HT1080 (cell line): ENCODE results near the gene EXOC4. TPM values are rescaled to one million over a fixed set of nuclear protein-coding genes. Genes with fewer than 3 reads are reported as not detected.
"Not testable (repeated sequence)": the region's sequence is repeated elsewhere in the genome, so short reads cannot be mapped to it uniquely, and the experiment has no call there.

Experiments
- DNase-seq: peaks from one replicate; pipeline ENCODE4 v3.0.0-alpha.2; 2015; ENCODE audit warnings: low read depth
- total RNA-seq: library from RNA; depleted of rRNA; stranded (reverse); fragments of >200 nt; shearing (Covaris generic); gene quantifications from 2 replicates; pipeline ENCODE4 v1.2.3, GENCODE V29; 2014

EXOC4 gene
- total RNA-seq, 1 experiment from 2014 or later: 39.3 TPM

DNA sequence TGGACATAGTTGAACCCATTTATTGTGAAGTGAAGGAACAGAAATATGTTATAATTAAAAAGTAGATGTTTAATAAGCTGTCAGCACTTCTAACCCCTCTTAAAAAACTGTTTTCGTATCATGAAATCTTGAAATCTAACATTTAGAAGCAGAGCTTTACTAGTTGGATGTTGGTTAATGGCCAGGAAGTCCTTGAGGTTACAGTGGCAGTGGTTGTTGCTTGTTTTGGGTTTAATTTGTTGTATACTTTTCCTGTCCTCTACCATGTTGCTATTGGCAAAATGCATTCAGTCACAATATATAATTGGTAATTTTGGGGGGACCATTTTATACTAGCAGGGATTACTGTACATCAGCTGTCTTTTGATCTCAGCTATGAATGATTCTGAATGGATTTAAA lies 60.7 kb downstream of the EXOC4 start:
- DNase-seq: no peak

DNA sequence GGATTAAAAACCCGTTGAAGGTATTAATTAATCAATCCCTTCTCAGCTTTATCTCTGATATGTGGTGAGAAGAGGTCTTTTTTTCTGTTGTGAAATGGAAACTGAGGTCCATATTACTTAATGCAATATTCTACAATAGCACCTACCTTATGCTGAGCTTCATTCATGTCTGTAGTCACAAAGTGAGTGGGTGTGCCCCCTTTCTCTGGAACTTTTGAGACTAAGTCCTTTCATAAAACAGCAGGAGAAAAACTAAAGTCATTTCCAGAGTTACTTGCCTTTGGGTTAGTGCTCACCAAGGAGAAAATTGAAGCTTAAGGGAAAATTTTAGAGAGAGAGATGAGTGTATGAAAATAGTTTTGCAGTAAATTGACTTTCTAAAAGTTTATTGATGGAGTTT lies 61.2 kb downstream of the EXOC4 start:
- DNase-seq: no peak

DNA sequence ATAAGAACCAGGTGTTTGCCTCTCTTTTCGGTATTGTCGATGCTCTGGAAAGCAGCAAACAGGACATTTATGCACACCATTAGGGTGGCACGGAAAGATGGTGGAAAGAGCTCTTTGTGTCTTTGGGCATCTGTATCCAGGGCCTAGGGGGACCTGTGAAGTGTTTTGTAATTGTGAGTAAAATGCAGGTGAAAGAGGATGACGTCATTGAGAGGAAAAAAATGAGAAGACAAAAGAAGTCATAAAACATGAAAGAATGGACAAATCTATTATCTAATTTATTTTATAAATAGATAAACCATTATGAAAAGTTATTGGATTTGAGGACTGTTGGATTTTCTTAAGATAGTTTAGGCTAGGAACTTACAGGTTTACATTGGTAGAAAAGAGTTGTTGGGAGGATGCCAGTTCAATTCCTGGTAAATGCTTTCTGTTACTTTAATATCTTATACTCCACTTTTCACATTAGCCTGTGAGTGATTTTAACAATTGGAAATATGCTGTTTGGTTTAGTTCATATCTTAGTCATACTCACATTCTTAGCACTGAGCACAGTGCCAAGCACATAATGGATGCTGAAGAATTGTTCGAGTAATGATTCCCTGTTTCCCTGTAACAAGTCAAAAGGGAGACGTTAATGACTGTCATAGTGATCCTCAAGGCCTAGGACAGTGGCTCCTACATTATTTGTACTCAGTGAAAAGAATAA lies 62.6 kb downstream of the EXOC4 start:
- no peak for DNase-seq

DNA sequence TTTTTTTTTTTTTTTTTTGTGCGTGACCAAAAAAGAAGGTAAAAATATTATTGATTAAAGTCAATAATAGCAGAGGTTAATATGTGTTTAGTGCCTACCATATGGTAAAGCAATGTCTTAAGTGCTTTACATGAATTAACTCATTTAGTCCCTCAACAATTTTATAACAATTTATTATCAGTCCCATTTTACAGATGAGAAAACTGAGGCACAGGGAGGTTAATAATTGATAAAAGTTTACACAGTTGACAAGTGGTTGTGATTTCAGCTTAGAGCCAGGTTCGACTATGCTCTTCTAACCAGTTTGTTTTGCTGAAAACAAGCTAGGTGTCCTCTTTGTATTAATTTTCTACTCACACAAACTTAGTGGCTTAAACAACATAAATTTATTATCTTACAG lies 67.0 kb downstream of the EXOC4 start:
- no peak for DNase-seq

DNA sequence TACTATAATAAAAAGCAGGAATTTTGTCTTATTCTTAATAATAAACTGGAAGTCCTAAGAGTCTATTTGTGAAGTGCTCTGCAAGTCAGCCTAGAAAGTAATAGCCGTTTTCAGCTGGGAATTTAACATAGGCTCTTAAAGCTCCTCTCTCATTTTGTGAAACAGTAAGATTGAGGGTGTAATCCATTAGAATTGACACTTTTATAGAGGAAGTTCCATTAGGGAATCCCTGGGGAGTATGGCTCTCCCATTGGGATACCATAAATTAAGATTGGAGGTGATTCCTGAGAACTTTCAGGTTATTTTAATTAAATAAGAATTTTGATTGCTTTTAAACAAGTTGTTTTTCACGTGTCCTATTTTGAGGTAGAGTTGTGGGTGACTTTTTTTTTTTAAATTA lies 68.0 kb downstream of the EXOC4 start:
- DNase-seq: no peak

DNA sequence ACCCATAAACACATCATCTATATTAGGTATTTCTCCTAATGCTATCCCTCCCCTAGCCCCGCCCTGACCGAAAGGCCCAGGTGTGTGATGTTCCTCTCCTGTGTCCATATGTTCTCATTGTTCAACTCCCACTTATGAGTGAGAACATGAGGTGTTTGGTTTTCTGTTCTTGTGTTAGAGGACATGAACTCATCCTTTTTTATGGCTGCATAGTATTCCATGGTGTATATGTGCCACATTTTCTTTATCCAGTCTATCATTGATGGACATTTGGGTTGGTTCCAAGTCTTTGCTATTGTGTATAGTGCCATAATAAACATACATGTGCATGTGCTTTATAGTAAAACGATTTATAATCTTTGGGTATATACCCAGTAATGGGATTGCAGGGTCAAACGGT lies 68.5 kb downstream of the EXOC4 start:
- not testable (repeated sequence) for DNase-seq

DNA sequence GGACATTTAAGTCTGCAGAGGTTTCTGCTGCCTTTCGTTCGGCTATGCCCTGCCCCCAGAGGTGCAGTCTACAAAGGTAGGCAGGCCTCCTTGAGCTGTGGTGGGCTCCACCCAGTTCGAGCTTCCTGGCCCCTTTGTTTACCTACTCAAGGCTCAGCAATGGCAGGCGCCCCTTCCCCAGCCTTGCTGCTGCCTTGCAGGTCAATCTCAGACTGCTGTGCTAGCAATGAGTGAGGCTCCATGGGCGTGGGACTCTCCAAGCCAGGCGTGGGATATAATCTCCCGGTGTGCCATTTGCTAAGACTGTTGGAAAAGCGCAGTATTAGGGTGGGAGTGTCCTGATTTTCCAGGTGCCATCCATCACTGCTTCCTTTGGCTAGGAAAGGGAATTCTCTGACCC lies 73.9 kb downstream of the EXOC4 start:
- DNase-seq: not testable (repeated sequence)

DNA sequence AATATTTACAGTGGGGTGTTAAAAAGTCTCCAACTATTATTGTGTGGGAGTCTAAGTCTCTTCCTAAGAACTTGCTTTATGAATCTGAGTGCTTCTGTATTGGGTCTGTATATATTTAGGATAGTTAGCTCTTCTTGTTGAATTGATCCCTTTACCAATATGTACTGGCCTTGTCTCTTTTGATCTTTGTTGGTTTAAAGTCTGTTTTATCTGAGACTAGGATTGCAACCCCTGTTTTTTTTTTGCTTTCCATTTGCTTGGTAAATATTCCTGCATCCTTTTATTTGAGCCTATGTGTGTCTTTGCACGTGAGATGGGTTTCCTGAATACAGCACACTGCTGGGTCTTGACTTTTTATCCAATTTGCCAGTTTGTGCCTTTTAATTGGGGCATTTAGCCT lies 75.1 kb downstream of the EXOC4 start:
- not testable (repeated sequence) for DNase-seq

DNA sequence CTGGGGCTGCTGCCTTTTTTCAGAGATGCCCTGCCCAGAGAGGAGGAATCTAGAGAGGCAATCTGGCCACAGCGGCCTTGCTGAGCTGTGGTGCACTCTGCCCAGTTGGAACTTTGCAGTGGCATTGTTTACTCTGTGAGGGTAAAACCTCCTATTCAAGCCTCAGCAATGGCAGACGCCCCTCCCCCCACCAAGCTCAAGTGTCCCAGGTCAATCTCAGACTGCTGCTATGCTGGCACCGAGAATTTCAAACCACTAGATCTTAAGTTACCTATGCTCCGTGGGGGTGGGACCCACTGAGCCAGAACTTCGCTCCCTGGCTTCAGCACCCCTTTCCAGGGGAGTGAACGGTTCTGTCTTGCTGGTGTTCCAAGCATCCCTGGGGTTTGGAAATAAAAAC lies 77.2 kb downstream of the EXOC4 start:
- no peak for DNase-seq

DNA sequence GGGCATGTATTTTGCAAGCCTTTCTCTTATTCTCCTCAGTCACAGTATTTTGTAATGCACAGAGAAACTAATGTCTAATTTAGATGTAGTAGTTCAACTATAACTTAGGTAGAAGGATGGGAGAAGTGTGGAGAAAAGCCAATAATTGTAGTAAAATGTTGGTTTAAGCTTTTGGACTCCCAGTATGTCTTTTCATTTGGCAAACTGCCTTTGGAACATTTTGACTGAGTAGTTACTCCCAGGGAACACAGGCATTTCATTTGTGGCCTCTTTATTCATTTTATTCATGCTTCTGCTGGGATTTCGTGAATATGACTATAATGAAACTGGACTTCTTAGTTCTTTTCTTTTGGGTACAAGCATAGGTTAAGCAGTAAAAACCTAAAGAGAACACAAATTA lies 79.0 kb downstream of the EXOC4 start:
- no peak for DNase-seq

DNA sequence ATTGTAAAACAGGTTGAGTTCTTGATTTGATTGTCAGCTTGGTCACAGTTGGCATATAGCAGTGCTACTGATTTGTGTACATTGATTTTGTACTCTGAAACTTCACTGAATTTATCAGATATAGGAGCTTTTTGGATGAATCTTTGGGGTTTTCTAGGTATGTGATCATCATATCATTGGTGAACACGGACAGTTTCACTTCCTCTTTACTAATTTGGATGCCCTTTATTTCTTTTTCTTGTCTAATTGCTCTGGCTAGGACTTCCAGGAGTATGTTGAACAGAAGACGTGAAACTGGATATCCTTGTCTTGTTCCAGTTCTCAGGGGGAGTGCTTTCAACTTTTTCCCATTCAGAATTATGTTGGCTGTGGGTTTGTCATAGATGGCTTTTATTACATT lies 86.9 kb downstream of the EXOC4 start:
- DNase-seq: no peak

DNA sequence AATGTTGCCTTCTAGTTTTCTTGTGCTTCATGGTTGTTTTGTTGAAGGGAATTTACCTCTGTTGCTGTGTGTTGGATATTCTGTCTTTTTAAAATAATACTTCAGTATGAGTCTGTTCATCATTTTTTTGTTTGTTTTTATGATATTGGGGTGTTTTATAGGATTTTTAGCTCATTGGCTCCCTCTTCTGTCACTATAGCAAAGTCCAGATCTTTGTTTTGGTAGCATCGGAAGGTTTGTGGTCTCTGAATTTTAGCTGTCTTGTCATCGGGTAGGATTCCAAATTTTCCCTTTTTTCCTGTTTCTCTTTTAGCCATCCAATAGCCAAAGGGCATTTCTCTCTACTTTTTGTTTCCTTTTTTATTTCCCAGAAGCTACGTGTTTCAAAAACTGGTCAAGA lies 91.4 kb downstream of the EXOC4 start:
- peak; percentile 15 for DNase-seq

DNA sequence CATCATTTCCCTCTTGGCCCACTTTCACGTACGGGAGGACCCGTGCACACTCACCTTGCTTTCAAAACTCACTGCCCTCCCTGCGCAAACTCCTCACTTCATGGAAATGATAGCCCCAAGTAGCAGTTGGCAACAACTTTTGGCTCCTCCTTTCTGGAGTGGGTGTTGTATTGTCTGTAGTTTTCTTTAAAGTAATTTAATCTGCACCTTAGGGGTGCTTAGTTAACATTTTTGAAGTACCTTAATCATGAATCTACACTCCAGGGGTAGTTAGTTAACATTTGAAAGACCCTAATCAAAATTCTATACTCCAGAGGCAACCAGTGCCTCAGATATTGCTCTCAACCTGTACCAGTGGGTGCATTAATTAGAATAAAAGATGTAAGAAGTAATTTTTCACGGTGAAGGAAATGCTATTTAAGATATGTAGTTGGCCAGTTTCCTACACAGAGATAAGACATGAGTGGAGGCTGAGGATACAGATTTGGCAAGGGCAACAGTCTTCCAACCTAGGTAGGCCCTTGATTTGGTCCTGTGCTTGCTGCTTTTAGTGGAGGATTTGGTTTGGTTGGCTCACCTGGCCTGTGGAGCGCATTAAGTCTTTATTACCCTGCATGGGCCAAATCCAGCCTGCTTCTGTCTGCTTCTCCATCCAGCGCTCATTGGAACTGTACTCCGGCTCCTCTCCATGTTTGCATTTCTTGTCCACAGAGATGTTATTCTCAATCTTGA lies 93.0 kb downstream of the EXOC4 start:
- no peak for DNase-seq

DNA sequence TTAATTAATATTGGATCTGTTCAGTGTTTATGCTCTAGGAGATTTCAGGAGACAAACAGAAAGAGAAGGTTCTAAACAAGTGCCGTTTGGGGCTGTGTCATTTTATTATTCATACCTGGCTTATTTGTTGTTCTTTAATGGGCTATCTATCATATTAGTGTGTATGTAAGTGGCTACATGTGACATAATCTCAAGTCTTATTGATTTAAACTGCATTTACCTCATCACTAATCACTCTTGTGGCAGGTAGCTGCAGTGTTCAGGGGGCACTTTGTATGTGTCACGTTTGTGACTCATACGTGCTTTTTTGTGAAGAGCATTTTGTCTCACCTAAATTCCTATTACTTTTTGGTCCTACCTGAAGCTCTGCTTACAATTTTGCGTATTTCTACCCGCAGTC lies 95.4 kb downstream of the EXOC4 start:
- no peak for DNase-seq

DNA sequence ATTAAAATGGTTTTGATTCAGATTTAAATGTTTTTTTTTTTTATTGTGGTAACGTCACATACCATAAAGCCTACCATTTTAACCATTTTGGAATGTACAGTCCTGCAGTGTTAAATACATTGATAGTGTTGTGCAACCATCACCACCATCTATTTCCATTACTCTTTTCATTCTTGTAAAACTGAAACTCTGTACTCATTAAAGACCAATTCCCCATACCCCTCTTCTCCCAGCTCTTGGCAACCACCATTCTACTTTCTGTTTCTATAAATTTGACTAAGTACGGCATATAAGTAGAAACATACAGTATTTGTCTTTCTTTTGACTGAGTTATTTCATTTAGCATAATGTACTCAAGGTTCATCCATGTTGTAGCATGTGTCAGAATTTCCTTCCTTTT lies 96.2 kb downstream of the EXOC4 start:
- no peak for DNase-seq

DNA sequence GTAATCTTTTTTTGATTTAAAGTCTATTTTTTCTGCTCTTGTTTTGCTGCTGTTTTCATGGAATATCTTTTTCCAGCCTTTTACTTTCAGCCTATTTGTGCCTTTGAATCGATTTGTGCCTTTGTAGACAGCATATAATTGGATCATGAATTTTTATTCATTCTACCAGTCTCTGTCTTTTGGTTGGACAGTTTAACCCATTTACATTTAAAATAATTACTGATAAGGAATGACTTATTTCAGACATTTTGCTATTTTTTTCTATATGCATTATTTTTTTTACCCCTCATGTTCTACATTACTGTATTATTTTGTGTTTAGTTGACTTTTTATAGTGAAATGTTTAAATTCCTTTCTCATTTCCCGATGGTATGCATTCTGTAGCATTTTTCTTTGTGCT lies 99.6 kb downstream of the EXOC4 start:
- no peak for DNase-seq

DNA sequence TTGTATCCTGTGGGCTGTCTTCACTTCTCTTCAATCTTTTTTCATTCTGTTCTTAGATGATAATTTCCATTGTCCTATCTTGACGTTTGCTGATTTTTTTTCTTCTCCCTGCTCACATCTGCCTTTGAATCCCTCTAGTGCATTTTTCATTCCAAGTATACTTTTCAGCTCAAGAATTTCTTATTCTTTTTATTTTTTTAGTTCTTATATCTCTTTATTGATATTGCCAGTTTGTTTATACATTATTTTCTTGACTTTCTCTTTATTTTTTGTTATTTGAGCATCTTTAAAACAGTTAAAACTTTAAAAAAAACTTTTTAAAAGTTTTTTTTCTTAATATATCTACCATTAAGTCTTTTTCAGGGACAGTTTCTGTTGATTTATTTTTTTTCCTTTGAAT lies 100.9 kb downstream of the EXOC4 start:
- no peak for DNase-seq

DNA sequence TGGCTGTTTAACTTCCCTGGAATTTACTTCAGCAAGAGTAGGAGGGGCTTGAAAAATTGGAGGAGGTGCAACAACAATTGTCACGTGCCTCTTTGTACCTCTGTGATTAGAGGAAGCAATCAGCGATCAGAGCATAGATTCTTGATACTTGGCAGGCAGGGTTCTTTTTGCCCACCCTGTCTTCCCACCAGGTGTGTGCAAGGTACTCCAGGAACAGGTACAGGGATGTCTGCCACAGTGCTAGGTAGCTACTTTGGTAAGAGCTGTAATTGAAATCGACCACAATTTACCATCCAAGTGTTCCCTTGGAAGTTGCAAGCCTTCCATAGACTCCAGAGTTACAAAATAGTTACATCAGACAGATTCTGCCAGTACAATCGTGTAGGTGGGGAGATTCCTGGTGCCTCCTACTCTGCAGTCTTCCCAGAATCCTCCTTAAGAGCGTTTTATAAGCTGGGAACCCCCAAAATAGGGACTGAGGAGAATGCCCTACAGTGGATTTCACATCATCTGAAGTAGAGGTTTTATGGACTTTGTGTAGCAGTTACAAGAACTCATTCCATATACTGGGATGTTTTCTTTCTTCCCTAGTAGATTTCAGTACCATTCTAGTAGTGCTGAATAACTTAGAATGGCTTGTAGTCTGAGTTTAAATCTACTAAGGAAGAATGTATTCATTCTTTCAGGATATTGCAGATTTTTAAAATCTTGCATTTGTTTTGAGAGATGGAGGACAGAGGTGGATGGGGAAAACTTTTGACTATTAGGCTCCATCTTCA lies 101.9 kb downstream of the EXOC4 start:
- no peak for DNase-seq

DNA sequence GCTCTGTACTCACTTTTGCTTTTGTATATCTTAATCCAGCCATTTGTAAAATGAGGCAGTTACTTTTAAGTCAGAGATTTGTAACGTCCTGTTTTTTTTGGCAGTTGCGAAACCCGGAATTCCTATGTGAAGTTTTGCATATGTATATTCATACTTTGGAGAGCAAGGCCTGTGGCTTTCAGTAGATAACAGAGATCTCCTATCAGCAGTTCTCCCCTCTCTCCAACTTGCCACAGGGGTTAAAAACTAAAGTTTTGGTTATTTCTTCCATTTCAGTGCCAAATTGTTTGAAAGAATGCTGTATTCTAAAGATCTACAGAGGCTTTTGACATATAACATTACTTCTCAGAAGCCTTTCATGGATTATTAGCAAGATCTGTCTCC lies 102.4 kb downstream of the EXOC4 start:
- DNase-seq: peak; percentile 42

DNA sequence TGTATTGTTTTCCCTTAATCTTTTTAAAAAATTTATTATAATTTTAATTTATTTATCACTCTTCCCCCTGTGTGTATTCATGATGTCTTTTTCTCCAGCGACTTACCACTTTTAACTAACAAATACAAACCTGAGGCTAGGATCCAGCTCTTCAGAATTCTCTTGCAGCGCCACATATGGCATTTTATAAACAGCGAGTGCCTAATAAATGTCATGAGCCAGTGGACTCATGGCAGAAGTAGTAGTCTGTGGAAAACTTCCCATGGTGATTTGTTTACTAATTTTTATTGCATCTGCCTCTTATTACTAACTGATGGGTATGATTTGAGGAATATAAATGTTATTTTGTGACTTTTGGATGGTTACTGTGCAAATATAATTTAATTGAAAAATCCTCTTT lies 102.9 kb downstream of the EXOC4 start:
- no peak for DNase-seq

DNA sequence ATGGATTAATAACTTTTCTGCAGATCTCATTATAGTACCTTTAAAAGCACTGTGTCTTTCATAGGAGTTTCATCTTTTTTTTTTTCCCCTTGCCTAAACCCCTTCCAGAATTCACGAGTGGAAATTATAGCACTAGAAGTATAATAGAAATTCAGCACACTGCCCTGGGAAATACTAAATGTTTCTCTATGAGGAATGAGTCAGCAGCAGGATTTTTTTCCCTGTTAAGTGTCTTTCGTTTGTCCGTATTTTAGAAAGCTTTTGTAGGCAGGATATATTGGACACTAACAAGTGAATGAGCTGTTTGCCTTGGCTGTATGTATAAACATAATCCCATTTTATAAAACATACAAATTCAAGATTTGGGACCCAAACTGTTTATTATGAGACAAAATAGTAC lies 105.8 kb downstream of the EXOC4 start:
- DNase-seq: peak; percentile 41

DNA sequence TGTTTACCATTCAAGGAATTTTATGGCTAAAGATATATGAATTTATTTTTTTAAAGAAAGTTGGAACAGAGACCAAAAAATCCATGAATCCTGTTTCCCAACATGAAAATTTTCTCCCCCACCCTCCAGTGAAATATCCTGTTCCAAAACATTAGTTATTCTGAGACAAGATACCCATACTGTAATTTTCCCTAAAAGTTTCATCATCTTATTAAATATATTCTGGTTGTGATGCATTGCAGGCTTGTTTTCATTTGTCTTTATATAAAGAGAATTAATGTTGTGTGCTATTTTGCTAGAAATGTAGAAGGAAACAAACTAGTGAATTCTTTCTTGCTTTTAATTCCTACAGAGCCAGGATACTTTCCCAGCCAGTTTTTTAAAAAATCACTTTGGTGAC lies 106.6 kb downstream of the EXOC4 start:
- no peak for DNase-seq

DNA sequence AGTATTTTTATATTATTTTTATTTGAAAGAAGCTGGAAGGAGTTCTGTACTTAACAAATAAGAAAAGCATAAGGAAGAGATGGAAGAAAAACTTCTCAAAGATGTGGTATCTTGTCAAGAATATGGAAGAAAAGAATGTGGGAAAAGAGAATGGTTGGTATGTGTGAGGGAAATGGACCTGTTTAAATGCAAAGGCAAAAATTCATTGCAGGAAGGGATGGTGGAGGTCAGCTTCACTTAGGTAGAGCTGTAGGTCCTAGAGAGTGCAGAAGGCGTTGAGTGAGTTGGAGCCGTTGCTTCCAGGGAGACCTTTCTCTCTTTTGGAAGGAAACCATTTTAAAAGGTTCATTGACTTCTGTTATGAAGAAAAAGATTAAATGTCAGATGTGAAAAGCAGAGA lies 107.3 kb downstream of the EXOC4 start:
- no peak for DNase-seq
